Colonic mucosa (tissue), 4 donors: Measurements from ENCODE around the gene FOXO3B. TPM values are rescaled to one million over a fixed set of nuclear protein-coding genes. Genes with fewer than 3 reads are reported as not detected.
"Not testable (repeated sequence)": the region's sequence is repeated elsewhere in the genome, so short reads cannot be mapped to it uniquely, and the experiment has no call there.

Source experiments
- DNase-seq: peaks from one replicate; pipeline ENCODE4 v3.0.0-alpha.2; 2020
- H3K27ac ChIP-seq: fragments of 200-600 bp; one replicate; pipeline ENCODE4 v1.8.0; 2021
- H3K27me3 ChIP-seq: fragments of 200-600 bp; one replicate; pipeline ENCODE4 v1.8.0; 2021
- H3K36me3 ChIP-seq: fragments of 200-600 bp; one replicate; pipeline ENCODE4 v1.8.0; 2021
- H3K4me1 ChIP-seq: fragments of 200-600 bp; one replicate; pipeline ENCODE4 v1.8.0; 2021; ENCODE audit warnings: mild to moderate bottlenecking
- H3K4me3 ChIP-seq: fragments of 200-600 bp; one replicate; pipeline ENCODE4 v1.8.0; 2021
- H3K9ac ChIP-seq, 2 donors: one replicate each; pipeline ENCODE4 v1.7.0; 2013; ENCODE audit warnings: control low read depth in 2 of 2, low read depth in 2 of 2, low read length in 2 of 2
- H3K9me3 ChIP-seq: fragments of 200-600 bp; one replicate; pipeline ENCODE4 v1.8.0; 2021
- CTCF ChIP-seq: fragments of 200-600 bp; IDR thresholded peaks from one replicate; pipeline ENCODE4 v1.8.0; 2022; ENCODE audit warnings: antibody characterized with exemption, mild to moderate bottlenecking
- intact Hi-C: fragments of 100-400 bp; cut with DNase I; formaldehyde crosslinking; loops from one replicate; pipeline ENCODE4 v1.14.1; 2022
- total RNA-seq, 2 donors: library from RNA; stranded (reverse); fragmentation: NEBNext Ultra II Directional in 1 of 2; extraction: Animal tissue kit (Norgen Biotek cat#: 25700) in 1 of 2; gene quantifications; one replicate each; pipeline ENCODE4 v1.2.1, GENCODE V29; 2021
- donor health status: healthy.
- donor health status: DM: no; HTN: no; CAD: no.
- donor health status: DM: no; HTN: no; CAD: no.

FOXO3B gene
- total RNA-seq = 1 to 10 TPM; 3.0 TPM

- Histone ChIP-seq H3K4me3 (peak within 1 kb of the TSS; percentile 53), H3K9ac (peak within 1 kb of the TSS in 1 of 2 donors; percentile 60)
- H3K4me1 ChIP-seq, intact Hi-C loops, H3K27ac ChIP-seq, H3K27me3 ChIP-seq, H3K36me3 ChIP-seq, H3K9me3 ChIP-seq: not testable (repeated sequence)
- DNase-seq = peak; percentile 88
Measured at GRCh38 chr17:18681767-18682571, at the start of gene FOXO3B. Gene FOXO3B, minus strand, starts transcription at chr17:18682314. Its CDS starts 663 bp downstream, at chr17:18681651.

GRCh38 chr17:18723509-18723908, 41.4 kb upstream of the FOXO3B start:
- H3K4me1 ChIP-seq, H3K36me3 ChIP-seq, H3K27me3 ChIP-seq, H3K9me3 ChIP-seq, H3K9ac ChIP-seq, H3K27ac ChIP-seq, DNase-seq, intact Hi-C loops, H3K4me3 ChIP-seq: not testable (repeated sequence)

- H3K4me3 ChIP-seq, H3K9me3 ChIP-seq, H3K27me3 ChIP-seq, H3K36me3 ChIP-seq, H3K9ac ChIP-seq, H3K27ac ChIP-seq, intact Hi-C loops, H3K4me1 ChIP-seq, DNase-seq: not testable (repeated sequence)
Measured at GRCh38 chr17:18722612-18723011, 40.5 kb upstream of the FOXO3B start.

GRCh38 chr17:18721775-18722547, 39.8 kb upstream of the FOXO3B start:
- H3K4me3 ChIP-seq, H3K27me3 ChIP-seq, H3K27ac ChIP-seq, H3K9ac ChIP-seq, DNase-seq, H3K4me1 ChIP-seq, H3K36me3 ChIP-seq, H3K9me3 ChIP-seq, intact Hi-C loops: not testable (repeated sequence)

- H3K9ac ChIP-seq, DNase-seq, H3K4me1 ChIP-seq, H3K4me3 ChIP-seq, H3K9me3 ChIP-seq, H3K27ac ChIP-seq, H3K36me3 ChIP-seq, intact Hi-C loops, H3K27me3 ChIP-seq: not testable (repeated sequence)
Measured at GRCh38 chr17:18719428-18720110, 37.5 kb upstream of the FOXO3B start.

- DNase-seq, H3K9ac ChIP-seq, H3K4me1 ChIP-seq, H3K4me3 ChIP-seq, intact Hi-C loops, H3K27ac ChIP-seq, H3K27me3 ChIP-seq, H3K9me3 ChIP-seq, H3K36me3 ChIP-seq: not testable (repeated sequence)
Measured at GRCh38 chr17:18718643-18719427, 36.7 kb upstream of the FOXO3B start.

- H3K4me1 ChIP-seq, H3K27ac ChIP-seq, H3K4me3 ChIP-seq, H3K9ac ChIP-seq, H3K36me3 ChIP-seq, intact Hi-C loops, H3K9me3 ChIP-seq, H3K27me3 ChIP-seq: not testable (repeated sequence)
- TF ChIP-seq CTCF = peak; percentile 49
- DNase-seq = peak; percentile 73
Measured at GRCh38 chr17:18712354-18712999, 30.4 kb upstream of the FOXO3B start.

- H3K4me1 ChIP-seq, H3K27me3 ChIP-seq, intact Hi-C loops, H3K9ac ChIP-seq, H3K4me3 ChIP-seq, H3K36me3 ChIP-seq, H3K9me3 ChIP-seq, DNase-seq, H3K27ac ChIP-seq: not testable (repeated sequence)
Measured at GRCh38 chr17:18708215-18708614, 26.1 kb upstream of the FOXO3B start.

- DNase-seq, H3K4me1 ChIP-seq, H3K4me3 ChIP-seq, H3K27me3 ChIP-seq, H3K9me3 ChIP-seq, intact Hi-C loops, H3K9ac ChIP-seq, H3K27ac ChIP-seq, H3K36me3 ChIP-seq: not testable (repeated sequence)
Measured at GRCh38 chr17:18705955-18706354, 23.8 kb upstream of the FOXO3B start.

GRCh38 chr17:18698473-18699103, 16.5 kb upstream of the FOXO3B start:
- peak overlapping the region; percentile 51 for H3K4me3 ChIP-seq
- H3K9me3 ChIP-seq, H3K27me3 ChIP-seq, DNase-seq, H3K4me1 ChIP-seq, H3K36me3 ChIP-seq, H3K27ac ChIP-seq, intact Hi-C loops: not testable (repeated sequence)
- peak overlapping the region; percentile 51 to 63 for H3K9ac ChIP-seq

- H3K9ac ChIP-seq, H3K4me1 ChIP-seq, H3K27me3 ChIP-seq, DNase-seq, H3K27ac ChIP-seq, H3K4me3 ChIP-seq, intact Hi-C loops, H3K36me3 ChIP-seq, H3K9me3 ChIP-seq: not testable (repeated sequence)
Measured at GRCh38 chr17:18695143-18695542, 13.0 kb upstream of the FOXO3B start.
